ENCODE results near the gene TNFRSF25. TPM values are rescaled to one million over a fixed set of nuclear protein-coding genes. Genes with fewer than 3 reads are reported as not detected.
A peak's percentile ranks its signal among the peaks of the same experiment; 100 is the strongest.
"Not testable (repeated sequence)": the region's sequence is repeated elsewhere in the genome, so short reads cannot be mapped to it uniquely, and the experiment has no call there.

TNFRSF25 gene
- total RNA-seq, 1 donor from 2014 or later: 8.2 TPM

DNA sequence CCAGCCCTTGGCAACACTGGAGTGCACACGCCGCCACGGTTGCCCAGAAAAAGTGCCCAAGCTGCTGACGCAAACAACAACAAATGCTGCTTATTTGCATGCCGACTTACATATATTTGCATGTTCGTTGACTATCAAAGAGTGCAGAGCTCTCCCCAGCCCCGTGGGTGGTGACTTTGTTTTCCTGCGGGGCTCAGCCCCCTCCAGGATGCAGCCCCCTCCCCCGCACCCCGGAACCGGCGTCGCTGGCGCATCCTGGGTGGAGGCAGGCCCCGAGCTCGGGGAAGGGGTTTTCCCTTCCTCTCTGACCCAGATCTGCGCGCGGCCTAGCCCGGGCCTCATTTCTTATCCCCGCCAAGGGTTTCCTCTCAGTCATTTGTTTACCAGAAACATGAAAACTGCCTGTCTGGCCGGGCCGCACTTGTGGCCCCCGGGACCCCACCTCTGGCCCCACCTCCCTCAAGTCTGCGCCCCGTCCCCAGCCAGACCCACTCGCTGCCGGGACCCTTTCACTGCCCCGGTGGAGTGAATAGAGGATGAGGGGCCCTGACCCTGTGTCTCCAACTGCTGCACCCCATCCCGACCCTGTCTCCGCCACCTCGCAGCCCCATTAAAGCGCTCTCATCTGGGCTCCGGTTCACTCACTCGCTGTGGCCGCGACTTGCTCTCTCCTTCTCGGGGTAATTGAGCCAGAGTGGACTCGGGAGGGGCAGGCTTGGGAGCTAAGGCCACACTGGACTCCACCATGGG, 5.5 kb downstream of the TNFRSF25 start:
- Histone ChIP-seq H3K4me3 (peak overlapping the region; percentile 45), H3K4me1 (no peaks in the 10 kb centered on the region), H3K36me3 (peaks cover 9% of the 10 kb centered on the region), H3K27me3 (ENCODE audit: low read depth) (peaks cover 34% of the 10 kb centered on the region), H3K27ac (peak overlapping the region; percentile 67), H3K9me3 (no peaks in the 10 kb centered on the region)
- TF ChIP-seq, protein P1, sequence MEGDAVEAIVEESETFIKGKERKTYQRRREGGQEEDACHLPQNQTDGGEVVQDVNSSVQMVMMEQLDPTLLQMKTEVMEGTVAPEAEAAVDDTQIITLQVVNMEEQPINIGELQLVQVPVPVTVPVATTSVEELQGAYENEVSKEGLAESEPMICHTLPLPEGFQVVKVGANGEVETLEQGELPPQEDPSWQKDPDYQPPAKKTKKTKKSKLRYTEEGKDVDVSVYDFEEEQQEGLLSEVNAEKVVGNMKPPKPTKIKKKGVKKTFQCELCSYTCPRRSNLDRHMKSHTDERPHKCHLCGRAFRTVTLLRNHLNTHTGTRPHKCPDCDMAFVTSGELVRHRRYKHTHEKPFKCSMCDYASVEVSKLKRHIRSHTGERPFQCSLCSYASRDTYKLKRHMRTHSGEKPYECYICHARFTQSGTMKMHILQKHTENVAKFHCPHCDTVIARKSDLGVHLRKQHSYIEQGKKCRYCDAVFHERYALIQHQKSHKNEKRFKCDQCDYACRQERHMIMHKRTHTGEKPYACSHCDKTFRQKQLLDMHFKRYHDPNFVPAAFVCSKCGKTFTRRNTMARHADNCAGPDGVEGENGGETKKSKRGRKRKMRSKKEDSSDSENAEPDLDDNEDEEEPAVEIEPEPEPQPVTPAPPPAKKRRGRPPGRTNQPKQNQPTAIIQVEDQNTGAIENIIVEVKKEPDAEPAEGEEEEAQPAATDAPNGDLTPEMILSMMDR (IDR thresholded peaks at IDR 0.05): no peak
- ATAC-seq (peak; percentile 24 to 37), DNase-seq (no peak)
- intact Hi-C loops (cut with DNase I): no loop called here

- peaks cover 35% of the 10 kb centered on the region for H3K27me3 ChIP-seq (ENCODE audit: low read depth)
- TF ChIP-seq, protein P1 (IDR thresholded peaks at IDR 0.05): no peak
- no peaks in the 10 kb centered on the region for H3K4me1 ChIP-seq
- peaks cover 9% of the 10 kb centered on the region for H3K36me3 ChIP-seq
- peak in 1 of 2 donors; percentile 5 for ATAC-seq
- H3K4me3 ChIP-seq: peak overlapping the region; percentile 45
- no peak overlapping the region for H3K27ac ChIP-seq
- intact Hi-C loops (cut with DNase I): no loop called here
- H3K9me3 ChIP-seq: no peaks in the 10 kb centered on the region
- no peak for DNase-seq
Observed at GRCh38 chr1:6459850-6460265, 6.1 kb downstream of the TNFRSF25 start.

DNA sequence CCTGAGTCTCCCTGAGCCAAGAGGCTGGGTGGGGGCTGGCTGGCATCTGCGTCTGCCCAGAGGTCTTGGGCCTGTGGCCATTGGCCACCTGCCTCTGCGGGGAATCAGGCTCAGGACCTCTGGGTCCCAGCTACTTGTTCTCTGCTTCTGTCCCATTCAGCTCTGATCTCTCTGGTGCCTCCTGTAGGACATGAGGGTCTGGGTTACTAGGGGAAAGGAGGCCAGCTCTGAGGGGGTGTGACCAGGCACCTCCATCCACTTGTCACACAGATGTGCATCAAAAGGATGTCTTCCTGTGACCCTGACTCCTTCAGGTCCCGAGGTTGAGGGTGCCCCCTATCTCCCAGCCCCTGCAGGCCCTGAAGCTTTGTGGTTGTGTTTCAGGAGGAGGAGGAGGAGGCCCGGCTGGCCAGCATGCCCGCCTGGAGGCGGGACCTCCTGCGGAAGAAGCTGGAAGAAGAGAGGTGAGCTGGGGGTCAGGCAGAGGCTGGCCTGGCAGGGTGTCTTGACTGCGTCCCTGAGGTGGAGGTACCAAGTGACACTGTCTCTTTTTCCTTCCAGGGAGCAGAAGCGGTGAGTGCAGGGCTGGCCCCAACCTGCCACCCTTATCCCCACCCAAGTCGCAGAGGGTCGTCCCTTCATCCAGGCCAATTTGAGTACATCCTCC, 9.0 kb downstream of the TNFRSF25 start:
- intact Hi-C loops (cut with DNase I): no loop called here
- Histone ChIP-seq H3K36me3 (peaks cover under 1% of the 10 kb centered on the region), H3K4me3 (no peak overlapping the region), H3K27me3 (ENCODE audit: low read depth) (peaks cover 54% of the 10 kb centered on the region), H3K27ac (no peak overlapping the region), H3K9me3 (no peaks in the 10 kb centered on the region), H3K4me1 (no peaks in the 10 kb centered on the region)
- no peak for ATAC-seq
- no peak for DNase-seq
- TF ChIP-seq, protein P1 (IDR thresholded peaks at IDR 0.05): no peak

DNA sequence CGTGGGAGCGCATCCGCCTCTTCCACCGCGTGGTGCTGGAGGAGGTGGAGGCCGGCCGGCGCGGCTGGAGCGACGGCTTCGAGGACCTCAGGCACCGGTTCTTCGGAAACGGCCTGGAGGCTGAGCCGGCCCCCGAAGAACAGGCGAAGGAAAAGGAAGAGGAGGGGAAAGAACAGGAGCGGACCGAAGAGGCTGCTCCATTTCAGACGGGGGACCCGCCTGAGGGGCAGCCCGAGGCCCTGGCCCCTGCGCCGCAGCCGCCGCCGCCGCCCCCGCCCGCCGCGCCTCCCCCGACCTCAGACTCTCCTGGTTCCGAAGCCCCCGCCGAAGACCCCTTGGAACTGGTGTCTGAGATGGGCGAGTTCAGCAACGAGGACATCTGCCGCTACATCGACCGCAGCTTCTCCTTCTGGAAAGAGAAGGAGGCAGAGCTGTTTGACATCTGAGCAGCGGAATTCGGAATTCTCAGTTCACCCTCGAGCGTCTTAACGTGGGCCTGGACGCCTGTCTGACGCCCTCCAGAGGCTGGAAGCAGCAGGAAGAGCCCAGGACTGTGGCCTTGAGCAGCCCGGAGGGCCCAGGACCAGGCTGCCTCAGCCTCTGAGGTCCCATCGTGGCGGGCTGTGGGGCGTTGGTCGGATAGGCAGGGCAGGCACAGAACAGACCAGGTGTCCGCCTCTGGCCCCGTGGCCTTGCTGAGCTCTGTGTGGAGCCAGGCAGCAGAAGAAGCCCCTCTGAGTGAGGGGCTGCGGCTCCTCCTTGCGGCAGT, 10.0 kb downstream of the TNFRSF25 start:
- ATAC-seq; H3K9me3 ChIP-seq; H3K4me3 ChIP-seq; intact Hi-C loops (cut with DNase I); DNase-seq; H3K36me3 ChIP-seq; H3K27ac ChIP-seq; H3K4me1 ChIP-seq: not testable (repeated sequence)
- peaks cover 56% of the 10 kb centered on the region for H3K27me3 ChIP-seq (ENCODE audit: low read depth)

DNA sequence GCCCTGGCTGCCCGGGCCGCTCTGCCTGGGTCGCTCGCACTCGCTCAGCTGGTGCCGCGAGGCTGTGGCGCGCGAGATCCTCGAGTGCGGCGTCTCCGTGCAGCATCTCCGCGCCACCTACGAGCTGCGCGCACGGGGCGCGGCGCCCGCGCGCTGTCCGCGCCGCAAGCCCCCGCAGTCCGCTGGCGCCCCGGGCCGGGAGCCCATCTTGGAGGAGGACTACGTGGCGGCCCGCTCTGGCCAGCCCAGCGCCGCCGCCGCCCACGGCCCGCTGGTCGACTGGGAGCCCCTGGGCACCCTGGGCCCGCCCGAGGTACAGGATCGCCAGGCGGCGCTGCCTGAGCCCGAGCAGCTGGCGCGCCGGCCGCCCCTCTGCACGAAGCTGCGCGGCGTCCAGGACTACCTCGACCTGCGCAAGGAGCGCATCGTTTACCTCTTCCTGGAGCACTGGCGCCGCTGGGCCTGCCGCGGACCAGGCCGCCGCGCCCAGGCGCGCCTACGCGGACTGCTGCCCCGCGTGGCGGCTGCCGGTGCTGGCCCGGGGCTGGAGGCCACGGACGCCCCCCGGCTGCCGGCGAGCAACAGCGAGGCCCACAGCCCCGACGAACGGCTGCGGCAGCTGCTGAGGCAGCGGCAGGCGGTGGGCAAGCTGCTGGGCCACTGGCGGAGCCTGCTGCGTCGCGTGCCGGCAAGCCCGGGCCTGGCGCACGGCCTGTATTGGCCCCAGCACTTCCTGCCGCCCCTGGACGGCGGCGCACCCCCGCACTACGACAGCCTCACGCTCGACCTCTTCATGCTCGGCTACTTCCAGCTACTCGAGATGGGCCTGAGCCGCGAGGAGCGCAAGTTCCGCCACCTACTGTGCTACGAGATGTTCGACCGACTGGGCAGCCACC, 10.9 kb downstream of the TNFRSF25 start:
- H3K36me3 ChIP-seq: no peaks in the 10 kb centered on the region
- DNase-seq (no peak), ATAC-seq (peak in 1 of 2 donors; percentile 21)
- H3K4me1 ChIP-seq: no peaks in the 10 kb centered on the region
- TF ChIP-seq, protein P1 (IDR thresholded peaks at IDR 0.05): no peak
- H3K27me3 ChIP-seq (ENCODE audit: low read depth): peaks cover 53% of the 10 kb centered on the region
- intact Hi-C loops (cut with DNase I): no loop called here
- no peak overlapping the region for H3K4me3 ChIP-seq
- no peak overlapping the region for H3K27ac ChIP-seq
- H3K9me3 ChIP-seq: no peaks in the 10 kb centered on the region

DNA sequence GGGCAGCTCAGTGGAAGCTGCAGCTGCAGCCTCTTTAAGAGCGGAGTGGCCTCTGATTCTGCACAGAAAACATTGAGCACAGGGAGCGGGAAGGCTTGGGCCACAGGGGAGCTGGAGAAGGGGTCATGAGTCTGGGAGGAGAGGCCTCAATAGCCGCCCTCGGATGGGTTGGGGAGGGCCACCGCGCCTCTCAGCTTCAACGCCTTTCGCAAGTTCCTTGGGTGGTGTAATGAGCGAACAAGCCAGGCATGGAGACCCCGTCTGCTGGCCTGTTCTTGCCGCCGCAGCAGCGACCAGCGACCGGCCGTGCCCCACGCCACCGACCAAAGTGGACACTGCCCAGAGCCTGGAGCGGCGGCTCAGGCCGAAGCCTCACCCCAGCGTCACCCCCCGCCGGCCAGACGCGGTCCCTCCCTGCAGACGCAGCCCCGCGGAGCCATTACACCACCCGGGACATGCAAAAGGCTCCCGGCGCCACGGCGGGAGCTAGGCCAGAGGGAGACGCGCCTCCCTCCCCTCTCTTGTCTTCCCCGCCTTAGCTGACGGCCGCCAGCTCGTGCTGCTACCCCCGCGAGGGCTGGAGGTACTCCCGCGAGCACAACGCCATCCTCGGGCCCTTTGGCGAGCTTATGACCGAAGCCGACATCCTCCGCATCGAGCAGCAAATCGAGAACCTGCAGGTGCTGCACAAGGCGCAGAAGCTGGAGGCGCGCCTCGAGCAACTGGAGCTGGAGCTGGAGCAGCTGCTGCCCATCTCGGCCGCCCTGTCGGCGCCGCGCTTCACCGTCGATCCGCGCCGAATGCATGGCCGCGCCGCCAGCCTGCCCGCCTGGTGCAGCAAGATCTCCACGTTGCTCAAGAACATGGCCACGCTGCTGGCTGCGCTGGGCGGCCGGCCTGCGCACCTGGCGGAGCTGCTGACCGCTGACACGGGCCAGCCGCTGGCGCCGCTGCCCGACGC, 11.8 kb downstream of the TNFRSF25 start:
- DNase-seq, ATAC-seq: not testable (repeated sequence)

More for the DNA sequence above, 11.8 kb downstream of the TNFRSF25 start:
- H3K36me3 ChIP-seq; H3K4me3 ChIP-seq; H3K9me3 ChIP-seq; H3K27ac ChIP-seq; intact Hi-C loops (cut with DNase I); H3K4me1 ChIP-seq: not testable (repeated sequence)
- peaks cover 63% of the 10 kb centered on the region for H3K27me3 ChIP-seq (ENCODE audit: low read depth)

Measured in lower lobe of right lung (tissue), 2 donors.